Stimulated activated CD8-positive, alpha-beta memory T cell treated with anti-CD3 and anti-CD28 coated beads, Interleukin-4, amount 100 ng/mL, for 24 hours (primary cell): ENCODE measurements around the gene ROR1.

ENCODE experiments used
- DNase-seq: peaks from one replicate; pipeline ENCODE4 v3.0.0-alpha.2; 2020; ENCODE audit warnings: low read depth

The ROR1 gene

DNA sequence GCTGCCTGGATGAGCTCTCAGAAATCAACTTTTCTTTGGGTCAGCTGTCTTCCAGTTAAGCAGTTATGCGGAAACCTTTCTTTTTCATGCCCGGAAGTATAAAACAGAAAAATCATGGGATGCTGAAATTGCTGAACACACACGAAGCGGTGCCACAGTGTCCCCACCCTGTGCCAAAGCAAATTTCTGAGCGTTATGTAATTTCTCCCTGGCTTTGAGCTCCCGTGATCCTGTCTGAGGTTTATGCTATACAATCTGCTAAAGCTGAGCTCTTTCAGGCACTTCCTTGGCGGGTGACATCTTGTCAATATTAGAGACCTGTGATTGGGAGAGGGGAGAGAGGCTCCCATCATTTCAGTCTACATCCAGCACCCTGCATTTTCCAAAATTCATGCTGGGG is 201.7 kb downstream of the ROR1 start:
- no peak for DNase-seq

- no peak for DNase-seq
Measured at GRCh38 chr1:63976006-63976405, 202.2 kb downstream of the ROR1 start.

DNA sequence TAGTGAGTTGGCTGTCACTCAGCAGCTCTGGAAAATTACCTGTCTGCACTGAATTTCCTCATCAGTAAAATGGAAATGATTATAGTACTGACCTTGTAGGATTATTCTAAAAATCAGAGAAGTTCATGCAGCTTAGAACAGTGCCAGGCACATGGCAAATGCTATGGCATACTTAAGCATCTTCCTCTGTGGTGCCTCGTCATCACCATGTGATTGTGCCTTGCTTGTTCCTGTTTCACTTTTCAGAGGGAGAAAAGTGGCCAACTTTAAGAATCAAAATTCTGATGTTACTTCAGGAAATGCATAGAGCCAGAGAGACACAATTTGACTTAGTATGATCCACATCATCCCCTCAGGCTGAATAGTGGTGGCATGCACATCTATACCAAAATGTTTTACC is 203.6 kb downstream of the ROR1 start:
- no peak for DNase-seq

DNA sequence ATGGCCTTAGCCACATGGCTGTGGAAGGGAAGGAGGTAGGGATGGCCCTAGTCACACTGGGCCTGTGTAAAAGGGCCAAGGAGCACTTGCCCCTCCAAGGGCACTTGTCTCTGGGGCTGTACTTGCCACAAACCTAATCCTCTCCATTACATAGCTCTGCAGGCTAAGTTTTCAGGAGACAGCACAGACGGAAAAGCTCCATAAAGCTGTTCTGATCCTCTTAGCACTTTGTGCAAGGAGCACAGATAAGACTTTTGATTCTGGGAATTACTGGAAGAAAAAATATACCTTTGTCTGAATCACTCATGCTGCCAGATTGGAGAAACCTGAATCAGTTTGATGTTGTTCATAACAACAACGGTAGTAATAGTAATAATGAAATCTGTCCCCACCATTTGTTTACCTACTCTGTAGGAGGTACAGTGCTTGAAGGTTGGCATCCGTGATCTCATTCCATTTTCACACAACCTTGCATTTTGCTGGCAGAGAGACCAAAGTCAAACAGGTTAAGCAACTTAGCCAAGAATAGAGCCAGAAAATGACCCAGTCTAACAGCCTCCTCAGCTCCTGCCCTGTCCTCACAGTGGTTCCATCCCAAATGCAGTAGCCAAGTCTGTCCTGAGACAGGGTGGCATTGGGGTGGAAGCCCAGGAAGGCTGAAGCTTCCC is 207.1 kb downstream of the ROR1 start:
- no peak for DNase-seq

- DNase-seq, result no peak
Measured at GRCh38 chr1:63981408-63981773, 207.6 kb downstream of the ROR1 start.

- DNase-seq, result no peak
Measured at GRCh38 chr1:63982201-63982600, 208.4 kb downstream of the ROR1 start.

DNA sequence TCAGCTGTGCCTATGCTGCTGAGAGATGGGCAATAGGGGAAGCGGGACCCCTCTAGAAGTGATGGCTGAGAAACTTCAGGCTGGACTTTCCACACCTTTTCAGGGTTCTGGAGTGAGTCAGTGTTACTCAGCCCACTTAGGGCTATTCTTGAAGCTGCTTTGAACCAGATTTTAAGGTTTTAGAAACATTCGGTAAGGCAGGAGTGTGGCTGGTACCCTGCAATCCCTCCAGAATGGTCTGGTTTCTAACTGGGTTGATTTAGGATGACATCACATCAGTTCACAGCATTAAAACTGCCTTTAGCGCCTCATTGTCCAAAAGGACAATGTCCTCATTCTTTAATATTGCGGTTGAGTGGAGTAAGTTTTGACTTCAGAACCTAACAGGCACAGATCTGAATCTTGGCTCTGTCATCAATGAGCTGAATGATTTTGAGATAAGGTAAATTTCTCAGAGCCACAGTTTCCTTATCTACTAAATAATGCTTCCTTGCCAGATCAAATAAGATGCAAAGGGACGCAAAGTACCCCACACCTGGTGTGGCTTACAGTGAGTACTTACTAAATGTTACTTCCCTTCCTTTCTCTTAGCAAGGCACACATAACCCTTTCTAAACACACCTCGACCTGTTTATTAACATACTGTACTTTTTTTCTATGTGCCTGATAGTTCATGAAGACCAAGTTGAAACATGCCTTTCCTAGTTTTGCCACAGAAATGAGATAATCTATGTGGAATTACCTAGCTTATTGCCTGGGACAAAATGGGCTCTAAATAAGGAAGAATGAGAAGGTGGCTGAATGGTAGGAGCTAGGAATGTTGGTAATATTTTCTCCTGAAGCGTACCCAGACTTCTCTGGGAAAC is 209.8 kb downstream of the ROR1 start:
- DNase-seq, result no peak

GRCh38 chr1:63984257-63984929 is 210.6 kb downstream of the ROR1 start:
- no peak for DNase-seq

DNA sequence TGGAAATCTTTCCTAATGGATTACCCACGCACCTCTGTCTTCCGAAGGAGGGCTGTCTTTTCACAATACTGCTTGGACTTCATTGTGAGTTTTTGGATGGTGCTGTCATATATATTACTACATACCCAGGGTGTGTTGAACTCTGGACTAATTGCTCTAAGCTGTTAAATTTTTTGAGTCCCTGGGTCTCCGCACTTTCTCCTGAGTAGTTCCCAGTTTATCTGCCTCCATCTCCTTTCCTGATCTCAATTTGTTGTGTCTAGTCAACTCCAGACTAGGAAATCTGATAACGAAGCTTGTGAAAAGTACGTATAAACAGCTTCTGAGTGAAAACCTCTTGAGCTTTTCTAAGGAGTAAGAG is 211.1 kb downstream of the ROR1 start:
- DNase-seq, result no peak

- DNase-seq, result no peak
Measured at GRCh38 chr1:63987014-63987627, 213.3 kb downstream of the ROR1 start.

DNA sequence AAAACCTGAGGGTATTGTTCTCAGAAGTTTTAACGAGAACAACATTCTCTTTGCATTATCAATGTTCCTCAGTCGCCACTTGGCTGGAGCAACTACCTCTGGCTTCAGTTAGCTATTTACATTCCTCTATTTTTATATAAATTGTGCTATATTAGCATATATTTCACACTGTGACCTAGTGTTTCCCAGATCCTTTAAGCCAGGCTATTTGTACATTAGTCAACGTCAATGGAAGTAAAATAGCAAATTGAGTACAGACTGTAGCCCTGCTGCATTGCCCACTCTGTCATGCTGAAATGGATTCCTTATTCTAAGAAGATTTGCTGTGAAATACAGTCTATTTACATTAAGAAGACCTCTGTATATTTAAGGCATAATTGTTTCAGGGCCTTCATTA is 213.8 kb downstream of the ROR1 start:
- no peak for DNase-seq

GRCh38 chr1:63988941-63989340 is 215.1 kb downstream of the ROR1 start:
- no peak for DNase-seq

GRCh38 chr1:63991685-63992084 is 217.9 kb downstream of the ROR1 start:
- DNase-seq, result no peak

DNA sequence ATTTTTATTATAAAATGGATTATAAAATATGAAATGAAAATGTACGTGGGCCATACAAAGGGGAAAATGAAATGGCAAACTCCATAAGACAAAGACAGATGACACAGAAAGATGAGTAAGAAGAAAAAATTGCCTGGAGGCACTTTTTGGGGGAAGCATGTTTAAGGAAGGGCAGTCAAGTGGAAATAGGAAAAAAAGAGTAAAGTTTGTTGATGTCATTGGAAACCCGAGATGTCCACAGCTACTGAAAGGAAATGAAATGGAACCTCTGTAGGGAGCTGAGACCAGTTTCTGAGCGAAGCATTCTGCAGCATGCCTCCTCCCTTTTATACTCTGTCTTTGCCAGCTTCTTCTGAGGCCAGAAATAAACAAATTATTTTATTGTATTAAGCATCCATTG is 226.2 kb downstream of the ROR1 start:
- DNase-seq, result no peak

DNA sequence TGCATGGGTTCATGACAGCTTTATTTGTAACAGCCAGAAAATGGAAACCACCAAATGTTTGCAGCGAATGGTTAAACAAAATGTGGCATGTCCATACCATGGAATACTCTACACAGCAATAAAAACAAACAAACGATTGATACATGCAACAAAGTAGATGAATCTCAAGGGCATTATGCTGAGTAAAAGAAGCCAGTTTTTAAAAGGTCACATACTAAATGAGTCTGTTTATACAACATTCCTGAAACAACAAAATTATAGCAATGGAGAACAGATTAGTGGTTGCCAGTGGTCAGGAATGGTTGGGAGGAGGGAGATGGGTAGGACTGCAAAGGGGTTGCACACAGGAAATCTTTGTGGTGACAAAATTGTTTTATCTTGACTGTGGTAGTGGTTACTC is 227.2 kb downstream of the ROR1 start:
- DNase-seq, result no peak

GRCh38 chr1:64004451-64005025 is 230.7 kb downstream of the ROR1 start:
- no peak for DNase-seq

GRCh38 chr1:64005801-64006200 is 232.0 kb downstream of the ROR1 start:
- DNase-seq, result no peak

GRCh38 chr1:64006276-64007051 is 232.6 kb downstream of the ROR1 start:
- DNase-seq, result no peak

DNA sequence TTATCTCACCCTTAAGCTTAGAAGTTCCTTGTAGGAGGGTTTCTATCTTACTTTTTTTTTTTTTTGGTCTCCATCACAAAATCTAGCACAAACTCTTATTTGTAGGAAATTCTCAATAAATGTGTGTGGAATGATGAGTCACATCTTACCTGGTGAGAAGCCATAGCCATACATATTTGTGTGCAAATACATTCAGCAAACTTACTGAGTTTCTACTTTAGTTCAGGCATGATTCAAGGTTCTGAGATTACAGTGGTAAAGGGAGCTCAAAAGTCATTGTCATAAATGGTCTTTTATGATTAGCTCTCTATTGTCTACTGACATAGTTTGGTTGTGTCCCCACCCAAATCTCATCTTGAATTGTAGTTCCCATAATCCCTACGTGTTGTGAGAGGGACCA is 236.5 kb downstream of the ROR1 start:
- no peak for DNase-seq

DNA sequence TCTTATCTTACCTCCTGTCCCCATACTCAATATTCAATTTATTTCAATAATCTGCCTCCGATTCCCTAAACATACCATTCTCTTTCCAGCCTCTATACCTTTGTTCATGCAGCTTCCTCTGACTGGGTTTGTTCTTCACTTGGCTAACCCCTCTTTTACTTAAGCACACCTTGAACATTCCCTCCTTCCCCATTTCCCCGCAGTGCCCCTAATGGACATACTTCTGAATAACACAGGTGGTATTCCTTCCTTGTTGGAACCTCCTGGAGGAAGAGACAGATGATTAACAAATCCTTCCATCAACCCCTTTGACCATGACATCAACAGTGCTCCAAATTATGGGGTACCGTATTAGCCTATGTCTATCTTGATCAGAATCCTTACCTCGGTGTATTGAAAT is 239.6 kb downstream of the ROR1 start:
- no peak for DNase-seq

DNA sequence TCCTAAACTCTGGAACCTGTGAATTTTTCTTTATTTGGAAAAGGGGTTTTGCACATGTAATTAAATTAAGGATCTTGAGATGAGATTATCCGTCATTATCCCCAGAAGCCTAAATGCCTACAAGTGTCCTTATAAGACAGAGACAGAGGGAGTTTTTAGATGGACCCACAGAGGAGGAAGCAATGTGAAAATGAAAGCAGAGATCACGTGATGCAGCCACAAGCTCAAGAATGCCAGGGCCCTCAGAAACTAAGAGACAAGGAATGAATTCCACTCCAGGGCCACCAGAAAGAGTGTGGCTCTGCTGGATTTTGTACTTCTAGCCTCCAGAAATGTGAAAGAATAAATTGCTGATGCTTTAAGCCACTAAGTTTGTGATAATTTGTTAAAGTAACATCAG is 246.0 kb downstream of the ROR1 start:
- no peak for DNase-seq

- DNase-seq, result no peak
Measured at GRCh38 chr1:64021066-64021465, 247.2 kb downstream of the ROR1 start.
